Neural progenitor cell (in vitro differentiated cells): ENCODE measurements around the gene CBX8.
A peak's percentile ranks its signal among the peaks of the same experiment; 100 is the strongest.

Experiments
- EZH2 ChIP-seq: fragments of 200-600 bp; sonication (generic); IDR thresholded peaks from 2 replicates; pipeline ENCODE4 v1.6.1; 2017; ENCODE audit warnings: antibody characterized with exemption, mild to moderate bottlenecking, moderate library complexity
- TF ChIP-seq, protein P1 (sequence below): fragments of 200-600 bp; sonication (generic); IDR thresholded peaks from 2 replicates; pipeline ENCODE4 v1.5.1; 2017; ENCODE audit warnings: antibody characterized with exemption, mild to moderate bottlenecking

DNA sequence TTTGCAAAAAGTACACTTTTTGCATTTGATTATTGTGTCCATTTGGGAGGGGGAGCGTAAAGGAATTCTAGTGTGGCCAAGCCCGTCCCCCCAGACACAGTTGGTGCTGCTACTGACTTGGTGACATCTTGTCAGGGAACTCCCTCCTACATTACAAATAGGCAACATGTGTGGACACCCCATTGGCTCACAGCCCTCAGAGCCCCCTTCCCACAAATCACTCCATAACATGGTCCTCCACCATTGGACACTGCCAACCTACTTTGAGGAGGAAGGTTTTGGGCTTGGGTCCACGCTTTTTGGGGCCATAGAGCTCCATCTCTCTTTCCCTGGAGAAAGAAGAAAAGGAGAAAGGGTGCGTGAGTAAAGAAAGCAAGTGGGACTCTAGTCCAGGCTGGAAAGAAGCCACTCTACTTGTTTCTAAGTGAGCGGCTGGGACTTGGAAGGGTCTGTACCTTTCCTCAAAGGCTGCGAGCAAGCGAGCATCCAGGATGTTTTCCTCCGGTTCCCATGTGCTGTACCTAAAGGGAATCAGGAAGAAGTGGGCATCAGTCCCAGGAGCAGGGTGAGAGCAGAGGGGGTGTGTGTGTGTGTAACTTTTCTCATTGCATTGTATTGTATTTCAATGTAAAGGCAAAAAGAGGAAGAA, 958 bp downstream of the CBX8 start:
- TF ChIP-seq, protein P1, sequence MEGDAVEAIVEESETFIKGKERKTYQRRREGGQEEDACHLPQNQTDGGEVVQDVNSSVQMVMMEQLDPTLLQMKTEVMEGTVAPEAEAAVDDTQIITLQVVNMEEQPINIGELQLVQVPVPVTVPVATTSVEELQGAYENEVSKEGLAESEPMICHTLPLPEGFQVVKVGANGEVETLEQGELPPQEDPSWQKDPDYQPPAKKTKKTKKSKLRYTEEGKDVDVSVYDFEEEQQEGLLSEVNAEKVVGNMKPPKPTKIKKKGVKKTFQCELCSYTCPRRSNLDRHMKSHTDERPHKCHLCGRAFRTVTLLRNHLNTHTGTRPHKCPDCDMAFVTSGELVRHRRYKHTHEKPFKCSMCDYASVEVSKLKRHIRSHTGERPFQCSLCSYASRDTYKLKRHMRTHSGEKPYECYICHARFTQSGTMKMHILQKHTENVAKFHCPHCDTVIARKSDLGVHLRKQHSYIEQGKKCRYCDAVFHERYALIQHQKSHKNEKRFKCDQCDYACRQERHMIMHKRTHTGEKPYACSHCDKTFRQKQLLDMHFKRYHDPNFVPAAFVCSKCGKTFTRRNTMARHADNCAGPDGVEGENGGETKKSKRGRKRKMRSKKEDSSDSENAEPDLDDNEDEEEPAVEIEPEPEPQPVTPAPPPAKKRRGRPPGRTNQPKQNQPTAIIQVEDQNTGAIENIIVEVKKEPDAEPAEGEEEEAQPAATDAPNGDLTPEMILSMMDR, result no peak
- peak; percentile 26 for TF ChIP-seq EZH2
